Breast epithelium (tissue), 4 donors: ENCODE measurements around the gene TCFL5. TPM values are rescaled to one million over a fixed set of nuclear protein-coding genes. Genes with fewer than 3 reads are reported as not detected.
"Not testable (repeated sequence)": the region's sequence is repeated elsewhere in the genome, so short reads cannot be mapped to it uniquely, and the experiment has no call there.

Experiments used
- DNase-seq, 2 donors: peaks; one replicate each; pipeline ENCODE4 v3.0.0-alpha.2; 2019; ENCODE audit warnings: low spot score in 2 of 2
- H3K27ac ChIP-seq, 2 donors: fragments of 200-600 bp; sonication (generic) in 1 of 2; one replicate each; pipeline ENCODE4 v1.5.1; 2016 to 2019; ENCODE audit warnings: mild to moderate bottlenecking in 1 of 2
- H3K27me3 ChIP-seq, 2 donors: fragments of 200-600 bp; sonication (generic) in 1 of 2; one replicate each; pipeline versions ENCODE4 v1.5.1 to v1.6.0; 2017 to 2019; ENCODE audit warnings: control low read depth in 1 of 2, mild to moderate bottlenecking in 1 of 2
- H3K36me3 ChIP-seq: fragments of 200-600 bp; one replicate; pipeline ENCODE4 v1.5.1; 2019
- H3K4me1 ChIP-seq, 2 donors: fragments of 200-600 bp; sonication (generic); one replicate each; pipeline ENCODE4 v1.5.1; 2016 to 2019; ENCODE audit warnings: control low read depth in 1 of 2
- H3K4me3 ChIP-seq, 3 donors: fragments of 200-600 bp; sonication (generic); 1 replicate in 2 of 3; 2 replicates in 1 of 3; pipeline ENCODE4 v1.5.1; 2016 to 2019; ENCODE audit warnings: mild to moderate bottlenecking in 3 of 3, moderate library complexity in 2 of 3
- H3K9me3 ChIP-seq, 2 donors: fragments of 200-600 bp; sonication (generic) in 1 of 2; one replicate each; pipeline ENCODE4 v1.5.1; 2016 to 2019; ENCODE audit warnings: control low read depth in 1 of 2
- CTCF ChIP-seq, 3 donors: fragments of 450-650 bp; IDR thresholded peaks; one replicate each; pipeline ENCODE4 v1.5.1; 2016 to 2017; ENCODE audit warnings: antibody characterized with exemption in 3 of 3, mild to moderate bottlenecking in 3 of 3, moderate library complexity in 3 of 3
- POLR2A ChIP-seq: fragments of 450-650 bp; IDR thresholded peaks from one replicate; pipeline ENCODE4 v1.6.1; 2016; ENCODE audit warnings: antibody characterized with exemption, mild to moderate bottlenecking, moderate library complexity
- POLR2AphosphoS5 ChIP-seq, 3 donors: sonication (generic); formaldehyde crosslinking; IDR thresholded peaks; one replicate each; pipeline ENCODE4 v1.6.1; 2017; ENCODE audit warnings: antibody characterized with exemption in 3 of 3
- intact Hi-C: fragments of 100-400 bp; cut with DNase I; formaldehyde crosslinking; loops from one replicate; pipeline ENCODE4 v1.15.1; 2023; ENCODE audit warnings: low total_unique reads
- total RNA-seq, 3 donors: library from RNA; depleted of rRNA; stranded (reverse); fragments of >200 nt; gene quantifications; one replicate each; pipeline ENCODE4 v1.1.0, GENCODE V29; 2016

Gene TCFL5
- total RNA-seq, 3 donors from 2014 or later = 7.8 to 21.0 (median 12.5) TPM

GRCh38 chr20:62856931-62857619 lies 4.5 kb downstream of the TCFL5 start:
- Histone ChIP-seq H3K36me3 (no peaks in the 10 kb centered on the region), H3K27ac (no peak overlapping the region), H3K27me3 (no peaks in the 10 kb centered on the region), H3K4me3 (no peak overlapping the region), H3K9me3 (no peaks in the 10 kb centered on the region), H3K4me1 (no peaks in the 10 kb centered on the region)
- TF ChIP-seq POLR2AphosphoS5 (IDR thresholded peaks at IDR 0.05) (no peak), CTCF (IDR thresholded peaks at IDR 0.05) (no peak), POLR2A (no peak)
- peak in 1 of 2 donors; percentile 39 for DNase-seq
- intact Hi-C loops = no loop called here

GRCh38 chr20:62855120-62855519 lies 6.5 kb downstream of the TCFL5 start:
- H3K4me3 ChIP-seq = no peak overlapping the region
- no peaks in the 10 kb centered on the region for H3K9me3 ChIP-seq
- peak in 1 of 2 donors; percentile 41 for DNase-seq
- H3K27ac ChIP-seq = no peak overlapping the region
- no peak for TF ChIP-seq POLR2A
- TF ChIP-seq CTCF (IDR thresholded peaks at IDR 0.05) = no peak
- no peak for TF ChIP-seq POLR2AphosphoS5 (IDR thresholded peaks at IDR 0.05)
- no peaks in the 10 kb centered on the region for H3K4me1 ChIP-seq
- no peaks in the 10 kb centered on the region for H3K36me3 ChIP-seq
- no peaks in the 10 kb centered on the region for H3K27me3 ChIP-seq
- intact Hi-C loops = no loop called here

DNA sequence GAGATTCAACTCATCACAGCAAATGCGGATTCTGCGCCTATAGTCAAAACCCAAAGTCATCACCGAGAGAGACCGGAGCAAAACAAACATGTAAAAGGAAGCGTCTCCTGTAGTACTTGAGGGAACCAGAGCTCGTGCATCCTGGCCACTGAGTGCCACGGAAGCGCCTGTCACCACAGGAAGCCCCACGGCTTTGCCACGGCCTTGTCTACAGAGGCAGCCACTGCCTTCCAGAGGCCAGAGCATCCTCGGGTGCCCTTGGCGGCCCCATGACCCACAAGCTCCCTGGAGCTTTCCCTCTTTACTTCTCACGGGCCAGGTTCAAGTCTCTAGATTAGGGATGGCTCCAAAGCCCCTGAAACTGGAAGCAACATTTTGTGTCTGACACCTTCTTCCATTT lies 7.5 kb downstream of the TCFL5 start:
- no peaks in the 10 kb centered on the region for H3K36me3 ChIP-seq
- H3K27ac ChIP-seq = no peak overlapping the region
- H3K4me3 ChIP-seq = no peak overlapping the region
- no peaks in the 10 kb centered on the region for H3K9me3 ChIP-seq
- DNase-seq = peak in 1 of 2 donors; percentile 38
- no peaks in the 10 kb centered on the region for H3K4me1 ChIP-seq
- no peaks in the 10 kb centered on the region for H3K27me3 ChIP-seq
- TF ChIP-seq POLR2A (no peak), CTCF (IDR thresholded peaks at IDR 0.05) (no peak), POLR2AphosphoS5 (IDR thresholded peaks at IDR 0.05) (no peak)
- intact Hi-C loops = no loop called here

DNA sequence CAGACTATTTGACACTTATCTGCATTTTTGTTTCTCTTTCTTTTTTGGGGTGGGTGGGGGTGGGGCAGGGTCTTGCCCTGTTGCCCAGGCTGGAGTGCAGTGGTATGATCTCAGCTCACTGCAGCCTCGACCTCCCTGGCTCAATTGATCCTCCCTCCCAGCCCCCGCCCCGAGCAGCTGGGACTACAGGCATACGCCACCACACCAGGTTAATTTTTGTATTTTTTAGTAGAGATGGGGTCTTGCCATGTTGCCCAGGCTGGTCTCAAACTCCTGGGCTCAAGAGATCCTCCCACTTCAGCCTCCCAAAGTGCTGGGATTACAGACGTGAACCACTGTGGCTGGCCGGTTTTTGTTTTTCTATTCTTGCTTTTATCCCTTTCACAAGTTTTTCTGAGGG lies 8.3 kb downstream of the TCFL5 start:
- H3K9me3 ChIP-seq, H3K36me3 ChIP-seq, H3K4me3 ChIP-seq, H3K27ac ChIP-seq, intact Hi-C loops, DNase-seq, H3K4me1 ChIP-seq, H3K27me3 ChIP-seq: not testable (repeated sequence)

DNA sequence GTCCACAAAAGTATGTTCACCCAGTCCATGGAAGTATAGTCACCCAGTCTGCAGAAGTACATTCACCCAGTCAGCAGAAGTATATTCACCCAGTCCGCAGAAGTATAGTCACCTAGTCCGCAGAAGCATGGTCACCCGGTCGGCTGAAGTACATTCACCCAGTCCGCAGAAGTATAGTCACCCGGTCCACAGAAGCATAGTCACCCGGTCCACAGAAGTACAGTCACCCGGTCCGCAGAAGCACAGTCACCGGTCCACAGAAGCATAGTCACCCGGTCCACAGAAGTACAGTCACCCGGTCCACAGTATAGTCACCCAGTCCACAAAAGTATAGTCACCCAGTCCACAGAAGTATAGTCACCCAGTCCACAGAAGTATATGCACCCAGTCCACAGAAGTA lies 8.8 kb downstream of the TCFL5 start:
- TF ChIP-seq POLR2AphosphoS5 (IDR thresholded peaks at IDR 0.05) = no peak
- TF ChIP-seq CTCF (IDR thresholded peaks at IDR 0.05) = no peak
- Histone ChIP-seq H3K4me1 (no peaks in the 10 kb centered on the region), H3K27me3 (no peaks in the 10 kb centered on the region), H3K9me3 (no peaks in the 10 kb centered on the region), H3K27ac (no peak overlapping the region), H3K36me3 (no peaks in the 10 kb centered on the region), H3K4me3 (no peak overlapping the region)
- intact Hi-C loops = no loop called here
- no peak for DNase-seq

GRCh38 chr20:62852196-62852595 lies 9.4 kb downstream of the TCFL5 start:
- Histone ChIP-seq H3K36me3 (no peaks in the 10 kb centered on the region), H3K4me3 (no peak overlapping the region), H3K9me3 (no peaks in the 10 kb centered on the region), H3K4me1 (peaks cover 0 to 3% of the 10 kb centered on the region in 2 donors), H3K27ac (no peak overlapping the region), H3K27me3 (no peaks in the 10 kb centered on the region)
- TF ChIP-seq CTCF (IDR thresholded peaks at IDR 0.05) (no peak), POLR2AphosphoS5 (IDR thresholded peaks at IDR 0.05) (no peak), POLR2A (no peak)
- intact Hi-C loops = no loop called here
- no peak for DNase-seq
